ENCODE measurements around the gene CXorf49B.
"Not testable (repeated sequence)": the region's sequence is repeated elsewhere in the genome, so short reads cannot be mapped to it uniquely, and the experiment has no call there.

- TF ChIP-seq ZNF70, TSHZ2 (CRISPR knock-in tag; IDR thresholded peaks at IDR 0.05): not testable (repeated sequence)
Measured at GRCh38 chrX:71760688-71761281, 2.4 kb upstream of the CXorf49B start.
